ENCODE data around the gene RGS19. TPM values are rescaled to one million over a fixed set of nuclear protein-coding genes. Genes with fewer than 3 reads are reported as not detected.

The RGS19 gene
- total RNA-seq, 2 donors from 2014 or later, result 9.1 to 14.5 TPM

GRCh38 chr20:64096535-64096934 lies 17.2 kb upstream of the RGS19 start:
- no peak overlapping the region for H3K4me3 ChIP-seq
- DNase-seq (no peak), ATAC-seq (no peak)
- H3K9me3 ChIP-seq, result no peaks in the 10 kb centered on the region
- no peaks in the 10 kb centered on the region for H3K36me3 ChIP-seq (replicated peaks in 1 of 2; ENCODE audit: insufficient read depth in 1 of 2, low read depth in 2 of 2)
- H3K27me3 ChIP-seq, result peaks cover 0 to 2% of the 10 kb centered on the region in 2 donors
- no peaks in the 10 kb centered on the region for H3K4me1 ChIP-seq
- intact Hi-C loops (cut with DNase I), result no loop called here
- no peak overlapping the region for H3K27ac ChIP-seq
- TF ChIP-seq CTCF (IDR thresholded peaks at IDR 0.05) (no peak), POLR2A (IDR thresholded peaks at IDR 0.05) (no peak)
- 79 to 80% methylated on average over 6 of the region's 6 CpGs for WGBS, 2 donors

- WGBS, 2 donors, result 73 to 74% methylated on average over 11 of the region's 11 CpGs
- H3K4me1 ChIP-seq, result no peaks in the 10 kb centered on the region
- H3K27me3 ChIP-seq, result no peaks in the 10 kb centered on the region
- no peaks in the 10 kb centered on the region for H3K9me3 ChIP-seq
- intact Hi-C loops (cut with DNase I), result no loop called here
- H3K36me3 ChIP-seq (replicated peaks in 1 of 2; ENCODE audit: insufficient read depth in 1 of 2, low read depth in 2 of 2), result no peaks in the 10 kb centered on the region
- H3K27ac ChIP-seq, result no peak overlapping the region
- no peak overlapping the region for H3K4me3 ChIP-seq
- no peak for DNase-seq
- no peak for TF ChIP-seq POLR2A (IDR thresholded peaks at IDR 0.05)
- no peak for TF ChIP-seq CTCF (IDR thresholded peaks at IDR 0.05)
- ATAC-seq, result no peak
These were observed 16.6 kb upstream of the RGS19 start for GRCh38 chr20:64095927-64096326.

- H3K4me1 ChIP-seq, result no peaks in the 10 kb centered on the region
- no peaks in the 10 kb centered on the region for H3K27me3 ChIP-seq
- 50 to 60% methylated on average over 4 of the region's 4 CpGs for WGBS, 2 donors
- no peak overlapping the region for H3K4me3 ChIP-seq
- no peak overlapping the region for H3K27ac ChIP-seq
- TF ChIP-seq CTCF (IDR thresholded peaks at IDR 0.05) (no peak), POLR2A (IDR thresholded peaks at IDR 0.05) (no peak)
- intact Hi-C loops (cut with DNase I), result no loop called here
- H3K9me3 ChIP-seq, result no peaks in the 10 kb centered on the region
- DNase-seq (no peak), ATAC-seq (no peak)
- no peaks in the 10 kb centered on the region for H3K36me3 ChIP-seq (replicated peaks in 1 of 2; ENCODE audit: insufficient read depth in 1 of 2, low read depth in 2 of 2)
These were observed 16.1 kb upstream of the RGS19 start for GRCh38 chr20:64095455-64095854.

GRCh38 chr20:64093013-64093503 lies 13.7 kb upstream of the RGS19 start:
- H3K36me3 ChIP-seq (replicated peaks in 1 of 2; ENCODE audit: insufficient read depth in 1 of 2, low read depth in 2 of 2), result no peaks in the 10 kb centered on the region
- ATAC-seq, result no peak
- no peak overlapping the region for H3K4me3 ChIP-seq
- no peaks in the 10 kb centered on the region for H3K4me1 ChIP-seq
- DNase-seq, result no peak
- H3K27ac ChIP-seq, result no peak overlapping the region
- WGBS, 2 donors, result 61 to 66% methylated on average over 3 to 8 of the region's 9 CpGs
- no peaks in the 10 kb centered on the region for H3K27me3 ChIP-seq
- intact Hi-C loops (cut with DNase I), result no loop called here
- H3K9me3 ChIP-seq, result no peaks in the 10 kb centered on the region
- TF ChIP-seq CTCF (IDR thresholded peaks at IDR 0.05) (no peak), POLR2A (IDR thresholded peaks at IDR 0.05) (no peak)

GRCh38 chr20:64092258-64093012 lies 13.1 kb upstream of the RGS19 start:
- intact Hi-C loops (cut with DNase I), result no loop called here
- H3K4me3 ChIP-seq, result no peak overlapping the region
- DNase-seq (no peak), ATAC-seq (peak; percentile 12)
- H3K36me3 ChIP-seq (replicated peaks in 1 of 2; ENCODE audit: insufficient read depth in 1 of 2, low read depth in 2 of 2), result no peaks in the 10 kb centered on the region
- H3K27ac ChIP-seq, result no peak overlapping the region
- no peaks in the 10 kb centered on the region for H3K4me1 ChIP-seq
- no peak for TF ChIP-seq POLR2A (IDR thresholded peaks at IDR 0.05)
- no peak for TF ChIP-seq CTCF (IDR thresholded peaks at IDR 0.05)
- H3K27me3 ChIP-seq, result no peaks in the 10 kb centered on the region
- H3K9me3 ChIP-seq, result no peaks in the 10 kb centered on the region
- 16 to 44% methylated on average over 12 to 26 of the region's 27 CpGs for WGBS, 2 donors

Measured in body of pancreas (tissue), 4 donors.